Loucy (cell line): ENCODE measurements around the gene FOXK2.

Source experiments
- CTCF ChIP-seq: fragments of 200-600 bp; sonication (generic); conservative IDR thresholded peaks from 2 replicates; pipeline ENCODE4 v1.5.1; 2014; ENCODE audit warnings: mild to moderate bottlenecking, antibody characterized with exemption, low read length
- EZH2phosphoT487 ChIP-seq: fragments of 200-600 bp; IDR thresholded peaks from 2 replicates; pipeline ENCODE4 v1.6.1; 2018; ENCODE audit warnings: antibody characterized with exemption, mild to moderate bottlenecking, moderate library complexity, borderline replicate concordance

DNA sequence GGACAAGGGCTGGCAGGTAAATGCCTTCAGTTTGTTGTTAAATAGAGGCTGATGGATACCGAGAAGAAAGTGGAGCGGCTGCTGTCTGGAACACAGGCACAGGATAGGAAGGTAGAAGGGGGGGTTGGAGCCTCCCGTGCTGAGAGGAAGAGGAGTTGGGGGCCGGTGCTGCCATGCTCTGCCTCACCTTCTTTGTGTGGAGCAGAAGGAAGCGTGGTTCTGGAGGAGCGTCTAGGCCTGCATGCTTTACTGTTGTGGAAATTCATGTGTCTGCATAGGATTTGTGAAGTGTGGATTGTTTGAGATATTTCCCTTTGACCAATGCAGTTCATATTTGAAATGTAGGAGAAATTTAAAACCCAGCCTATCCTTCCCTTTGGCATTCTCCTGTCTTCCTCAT, 52.3 kb downstream of the FOXK2 start:
- TF ChIP-seq CTCF (no peak), EZH2phosphoT487 (no peak)
